HK-2 (cell line): ENCODE data around the gene GRAP2.
A peak's percentile ranks its signal among the peaks of the same experiment; 100 is the strongest.
"Not testable (repeated sequence)": the region's sequence is repeated elsewhere in the genome, so short reads cannot be mapped to it uniquely, and the experiment has no call there.

Experiments used
- DNase-seq: peaks from one replicate; pipeline ENCODE4 v3.0.0-alpha.2; 2018; ENCODE audit not compliant: unreplicated experiment

Gene GRAP2

GRCh38 chr22:39943953-39944872, 43.3 kb downstream of the GRAP2 start:
- DNase-seq: no peak

GRCh38 chr22:39946126-39946502, 45.2 kb downstream of the GRAP2 start:
- no peak for DNase-seq

GRCh38 chr22:39946503-39947219, 45.8 kb downstream of the GRAP2 start:
- no peak for DNase-seq

- DNase-seq: no peak
Measured at GRCh38 chr22:39947220-39948216, 46.6 kb downstream of the GRAP2 start.

- DNase-seq: no peak
Measured at GRCh38 chr22:39949964-39950737, 49.3 kb downstream of the GRAP2 start.

GRCh38 chr22:39951603-39952293, 50.9 kb downstream of the GRAP2 start:
- not testable (repeated sequence) for DNase-seq

GRCh38 chr22:39952347-39952746, 51.5 kb downstream of the GRAP2 start:
- DNase-seq: no peak

GRCh38 chr22:39953101-39953500, 52.2 kb downstream of the GRAP2 start:
- DNase-seq: no peak

- DNase-seq: no peak
Measured at GRCh38 chr22:39954584-39955055, 53.7 kb downstream of the GRAP2 start.

GRCh38 chr22:39955675-39956074, 54.8 kb downstream of the GRAP2 start:
- DNase-seq: no peak

GRCh38 chr22:39956932-39957664, 56.2 kb downstream of the GRAP2 start:
- DNase-seq: no peak

GRCh38 chr22:39958009-39958711, 57.3 kb downstream of the GRAP2 start:
- DNase-seq: no peak

- DNase-seq: no peak
Measured at GRCh38 chr22:39958949-39959639, 58.2 kb downstream of the GRAP2 start.

- DNase-seq: peak; percentile 36
Measured at GRCh38 chr22:39959640-39960447, 59.0 kb downstream of the GRAP2 start, which contains the start of gene TMA7B. Gene TMA7B (plus strand): TSS chr22:39960397. CDS start chr22:39964375, 3,978 bp downstream.

- peak; percentile 53 for DNase-seq
Measured at GRCh38 chr22:39960791-39961746, 60.2 kb downstream of the GRAP2 start.

GRCh38 chr22:39962071-39962470, 61.2 kb downstream of the GRAP2 start:
- peak; percentile 42 for DNase-seq
